Measurements from ENCODE around the gene DDX1. TPM values are rescaled to one million over a fixed set of nuclear protein-coding genes. Genes with fewer than 3 reads are reported as not detected.

The DDX1 gene
- total and polyA plus RNA-seq, 2 of the 4 experiments (the other 2 are of a cell fraction) = 73.6 to 74.9 TPM

GRCh38 chr2:15666861-15667808, 75.5 kb downstream of the DDX1 start:
- H2AFZ ChIP-seq (replicated peaks; ENCODE audit: low read length, poor library complexity) = no peak overlapping the region
- CTCF ChIA-PET = no interaction called here
- H3K9me1 ChIP-seq (ENCODE audit: insufficient read depth, low read length) = no peaks in the 10 kb centered on the region
- no peaks in the 10 kb centered on the region for H3K27me3 ChIP-seq (ENCODE audit: control insufficient read depth, insufficient read depth, low read length)
- H2BK120ac ChIP-seq (ENCODE audit: low read depth, low read length) = no peak overlapping the region
- H3K4ac ChIP-seq (ENCODE audit: low read depth, low read length) = no peak overlapping the region
- dilution Hi-C loops (cut with HindIII; ENCODE audit: low sequenced_read_pairs, unreplicated experiment) = no loop called here
- H2BK20ac ChIP-seq (ENCODE audit: low read depth, low read length) = no peak overlapping the region
- no peaks in the 10 kb centered on the region; the same call in 1 of the 2 replicates for H3K9me3 ChIP-seq (ENCODE audit: control insufficient read depth, insufficient read depth, low read length)
- no peak for ATAC-seq (ENCODE audit: low read depth)
- H2AK5ac ChIP-seq (ENCODE audit: low read depth, low read length) = no peak overlapping the region
- no peak overlapping the region for H3K9ac ChIP-seq (ENCODE audit: low read depth, low read length)
- WGBS, 2 experiments (ENCODE audit: extremely low coverage in 2 of 2, insufficient read length in 1 of 2) = 35% methylated on average over 4 of the region's 16 CpGs; no CpG with 5 or more reads in 1 of the 2 experiments
- BruUV-seq (replicated peaks) = no TSS peak
- H3K79me1 ChIP-seq (ENCODE audit: low read depth in 1 of 2, low read length in 2 of 2) = no peaks in the 10 kb centered on the region
- H4K20me1 ChIP-seq (ENCODE audit: insufficient read depth, low read length) = no peaks in the 10 kb centered on the region
- H3K4me2 ChIP-seq (ENCODE audit: low read depth, low read length) = no peak overlapping the region
- TF ChIP-seq USF2 (IDR thresholded peaks at IDR 0.05; ENCODE audit: low read depth, low read length) (no peak), MAZ (IDR thresholded peaks at IDR 0.05; ENCODE audit: borderline replicate concordance, low read depth, low read length) (no peak), MXI1 (IDR thresholded peaks at IDR 0.05; ENCODE audit: borderline replicate concordance, low read depth, low read length) (no peak), CTCF (conservative IDR thresholded peaks at IDR 0.05; ENCODE audit: low read depth, low read length) (no peak), CHD1 (IDR thresholded peaks at IDR 0.05; ENCODE audit: low read depth, low read length) (no peak), RFX5 (IDR thresholded peaks at IDR 0.05; ENCODE audit: low read depth, low read length) (no peak)
- H4K91ac ChIP-seq (ENCODE audit: insufficient read depth, low read depth, low read length) = no peak overlapping the region
- H3K27ac ChIP-seq (ENCODE audit: insufficient read depth, low read length) = no peak overlapping the region
- no peaks in the 10 kb centered on the region for H3K36me3 ChIP-seq (ENCODE audit: control insufficient read depth, insufficient read depth, low read length)
- in situ Hi-C loops (cut with MboI; ENCODE audit: low sequenced_read_pairs) = no loop called here
- H2BK5ac ChIP-seq (ENCODE audit: low read depth, low read length, poor library complexity, severe bottlenecking) = no peak overlapping the region
- DNase-seq = no peak
- H3K23ac ChIP-seq (ENCODE audit: low read depth, low read length) = no peak overlapping the region
- no peak overlapping the region for H4K5ac ChIP-seq (ENCODE audit: low read depth, low read length)
- H3K18ac ChIP-seq (ENCODE audit: low read depth, low read length) = no peak overlapping the region
- H3K4me1 ChIP-seq (ENCODE audit: control insufficient read depth, insufficient read depth, low read length) = no peaks in the 10 kb centered on the region
- H3K14ac ChIP-seq (replicated peaks; ENCODE audit: low read depth, low read length) = no peak overlapping the region
- intact Hi-C loops (cut with micrococcal nuclease) = no loop called here
- H2AK9ac ChIP-seq (replicated peaks; ENCODE audit: low read depth, low read length, poor library complexity) = no peak overlapping the region
- no peak overlapping the region for H3K56ac ChIP-seq (ENCODE audit: extremely low read depth, insufficient read depth, low read length)
- H4K8ac ChIP-seq (ENCODE audit: low read depth in 2 of 2, low read length in 2 of 2) = no peak overlapping the region
- H2BK15ac ChIP-seq (ENCODE audit: low read depth, low read length) = no peak overlapping the region
- no peak overlapping the region for H3K4me3 ChIP-seq (ENCODE audit: insufficient read depth, low read depth, low read length)
- POLR2A ChIA-PET (ENCODE audit: unreplicated experiment) = no interaction called here

Measured in IMR-90 (cell line).